D721Med (cell line): Measurements from ENCODE around the gene NFASC.

ENCODE experiments used
- DNase-seq: peaks from one replicate; pipeline ENCODE4 v3.0.0; 2011; ENCODE audit warnings: low spot score; ENCODE audit not compliant: insufficient read length
- FAIRE-seq: peaks from 2 replicates; lab custom pipeline; 2011; peaks lifted over from hg19 to GRCh38; lab: Jason Lieb, UNC
- TF ChIP-seq, protein P1 (sequence below): IDR thresholded peaks from 2 replicates; pipeline ENCODE4 v1.5.1; 2012; ENCODE audit warnings: mild to moderate bottlenecking, control low read depth; ENCODE audit not compliant: insufficient read depth; ENCODE audit errors: missing control alignments

Gene NFASC

DNA sequence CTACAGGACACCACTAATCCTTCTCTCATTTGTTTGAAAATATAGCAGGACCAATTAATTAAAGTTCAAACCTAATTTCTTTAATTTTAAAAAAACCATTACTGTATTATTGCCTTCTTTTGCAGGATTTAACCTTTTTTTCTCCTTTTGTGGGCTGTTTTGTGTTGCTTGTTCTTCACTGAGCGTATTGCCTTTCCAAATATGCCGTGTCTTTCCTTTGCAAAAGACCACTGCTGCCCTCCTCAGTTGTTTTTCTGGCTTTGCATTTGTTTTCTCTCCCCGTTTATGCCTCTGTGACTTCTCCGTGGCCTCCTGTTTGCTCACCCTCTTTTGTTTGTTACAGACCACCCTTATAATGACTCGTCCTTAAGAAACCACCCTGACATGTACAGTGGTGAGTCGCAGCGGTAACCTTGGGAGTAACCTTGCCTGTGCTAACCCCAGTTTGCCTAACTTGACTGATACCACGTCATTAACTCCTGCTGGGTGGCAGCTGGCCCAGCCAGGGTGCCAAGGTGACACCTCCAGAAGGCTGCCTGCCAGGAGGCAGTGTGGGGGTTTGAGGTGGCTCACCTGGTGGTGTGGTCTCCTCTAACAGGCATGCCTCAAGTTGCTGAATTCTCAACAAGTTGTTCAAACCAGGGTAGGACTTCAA is 91.2 kb downstream of the NFASC start:
- TF ChIP-seq, protein P1, sequence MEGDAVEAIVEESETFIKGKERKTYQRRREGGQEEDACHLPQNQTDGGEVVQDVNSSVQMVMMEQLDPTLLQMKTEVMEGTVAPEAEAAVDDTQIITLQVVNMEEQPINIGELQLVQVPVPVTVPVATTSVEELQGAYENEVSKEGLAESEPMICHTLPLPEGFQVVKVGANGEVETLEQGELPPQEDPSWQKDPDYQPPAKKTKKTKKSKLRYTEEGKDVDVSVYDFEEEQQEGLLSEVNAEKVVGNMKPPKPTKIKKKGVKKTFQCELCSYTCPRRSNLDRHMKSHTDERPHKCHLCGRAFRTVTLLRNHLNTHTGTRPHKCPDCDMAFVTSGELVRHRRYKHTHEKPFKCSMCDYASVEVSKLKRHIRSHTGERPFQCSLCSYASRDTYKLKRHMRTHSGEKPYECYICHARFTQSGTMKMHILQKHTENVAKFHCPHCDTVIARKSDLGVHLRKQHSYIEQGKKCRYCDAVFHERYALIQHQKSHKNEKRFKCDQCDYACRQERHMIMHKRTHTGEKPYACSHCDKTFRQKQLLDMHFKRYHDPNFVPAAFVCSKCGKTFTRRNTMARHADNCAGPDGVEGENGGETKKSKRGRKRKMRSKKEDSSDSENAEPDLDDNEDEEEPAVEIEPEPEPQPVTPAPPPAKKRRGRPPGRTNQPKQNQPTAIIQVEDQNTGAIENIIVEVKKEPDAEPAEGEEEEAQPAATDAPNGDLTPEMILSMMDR, result peak; percentile 32
- no peak for FAIRE-seq
- no peak for DNase-seq

DNA sequence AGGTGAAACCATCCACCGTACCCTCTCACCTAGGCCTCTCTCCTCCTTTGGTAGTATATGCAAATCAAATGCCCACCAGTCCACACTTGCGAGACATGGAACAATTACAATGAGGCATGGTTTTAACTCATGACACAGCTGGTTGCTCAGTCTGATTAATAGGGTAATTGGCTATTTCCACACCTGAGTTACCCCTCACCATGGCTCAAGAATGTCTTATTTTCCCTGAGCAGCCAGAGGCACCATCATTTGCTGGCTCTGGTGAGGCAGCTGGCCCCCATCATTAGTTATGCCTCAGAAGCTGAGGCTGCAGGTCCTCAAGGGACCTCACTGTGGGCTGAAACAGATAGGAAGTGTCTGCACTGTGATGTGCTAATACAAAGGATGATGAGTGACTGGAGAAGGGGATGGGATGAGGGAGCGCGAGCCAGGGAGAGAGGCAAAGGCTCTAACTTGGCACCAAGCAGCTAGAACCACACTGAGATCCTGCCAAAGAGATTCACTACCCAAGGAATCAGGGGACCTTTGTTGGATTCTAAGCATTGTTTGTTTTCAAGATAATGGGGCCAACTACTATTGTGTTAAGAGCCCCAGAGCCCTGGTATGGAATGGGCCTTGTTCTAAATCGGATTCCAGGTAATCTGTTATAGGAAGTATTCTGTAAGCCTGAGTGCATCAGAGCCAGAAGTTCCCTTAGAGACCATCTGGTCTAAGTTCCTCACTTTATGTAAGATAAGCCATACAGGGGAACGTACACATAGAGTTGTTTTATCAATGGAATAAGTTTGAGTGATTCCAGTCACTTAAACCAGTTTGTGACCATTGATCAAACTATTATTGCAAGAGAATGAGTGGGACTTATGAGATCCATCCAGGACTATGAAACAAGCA is 92.3 kb downstream of the NFASC start:
- TF ChIP-seq, protein P1, result no peak

DNA sequence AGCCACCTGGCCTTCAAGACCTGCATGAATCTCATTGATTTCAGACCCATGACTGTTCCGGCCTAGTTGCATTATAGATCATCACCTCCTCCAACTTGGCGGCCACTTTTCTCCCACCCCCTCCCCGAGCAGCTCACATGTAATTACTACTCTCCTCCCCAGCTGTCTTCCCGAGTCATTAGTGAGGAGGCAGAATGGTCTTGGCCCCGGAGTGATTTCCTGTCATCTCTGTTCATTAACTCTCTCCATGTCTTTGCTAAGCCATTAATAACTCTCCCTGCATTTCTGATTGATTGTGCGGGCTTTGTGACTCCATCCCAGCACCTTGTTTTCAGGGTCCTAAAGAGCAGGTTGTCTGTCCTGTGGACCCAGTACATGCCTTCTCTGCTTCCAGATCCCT is 96.8 kb downstream of the NFASC start:
- DNase-seq (no peak), FAIRE-seq (no peak)
- TF ChIP-seq, protein P1, result no peak

More for the DNA sequence above, 92.3 kb downstream of the NFASC start:
- DNase-seq (no peak), FAIRE-seq (no peak)

DNA sequence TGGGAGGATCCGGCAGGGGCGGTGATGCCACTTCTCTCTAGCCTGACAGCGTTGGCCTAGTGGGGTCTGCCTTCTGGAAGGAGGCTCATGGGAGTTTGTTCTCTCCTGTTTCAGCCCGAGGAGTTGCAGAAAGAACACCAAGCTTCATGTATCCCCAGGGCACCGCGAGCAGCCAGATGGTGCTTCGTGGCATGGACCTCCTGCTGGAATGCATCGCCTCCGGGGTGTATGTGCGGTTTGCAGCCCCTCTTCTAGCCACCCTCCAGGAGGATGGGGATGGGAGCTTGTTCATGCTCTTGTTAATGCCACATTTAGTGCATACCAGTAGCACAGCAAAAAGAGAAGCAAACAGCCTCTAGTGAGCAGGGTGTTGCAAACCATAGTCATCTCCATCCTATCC is 97.5 kb downstream of the NFASC start:
- DNase-seq (no peak), FAIRE-seq (no peak)
- TF ChIP-seq, protein P1, result no peak

DNA sequence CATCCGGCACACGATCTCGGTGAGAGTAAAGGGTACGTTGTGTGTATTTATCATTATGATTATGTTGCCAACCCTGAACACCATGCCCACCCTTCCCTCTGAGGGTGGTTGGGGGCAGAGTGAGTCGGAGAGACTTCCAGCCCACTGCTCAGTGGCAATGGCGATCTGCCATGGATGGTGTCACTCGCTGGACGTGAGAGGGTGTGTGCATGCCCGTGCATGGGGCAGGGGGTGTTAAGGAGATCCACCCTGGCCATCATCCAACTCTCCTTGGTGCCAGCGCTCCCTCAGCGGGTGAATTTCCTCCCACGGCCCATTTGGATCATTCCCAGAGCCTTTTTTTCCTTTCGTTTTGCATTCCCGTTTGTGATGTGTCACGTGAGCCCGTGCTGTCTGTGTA is 98.3 kb downstream of the NFASC start:
- DNase-seq, result no peak
- no peak for FAIRE-seq
- TF ChIP-seq, protein P1, result no peak

DNA sequence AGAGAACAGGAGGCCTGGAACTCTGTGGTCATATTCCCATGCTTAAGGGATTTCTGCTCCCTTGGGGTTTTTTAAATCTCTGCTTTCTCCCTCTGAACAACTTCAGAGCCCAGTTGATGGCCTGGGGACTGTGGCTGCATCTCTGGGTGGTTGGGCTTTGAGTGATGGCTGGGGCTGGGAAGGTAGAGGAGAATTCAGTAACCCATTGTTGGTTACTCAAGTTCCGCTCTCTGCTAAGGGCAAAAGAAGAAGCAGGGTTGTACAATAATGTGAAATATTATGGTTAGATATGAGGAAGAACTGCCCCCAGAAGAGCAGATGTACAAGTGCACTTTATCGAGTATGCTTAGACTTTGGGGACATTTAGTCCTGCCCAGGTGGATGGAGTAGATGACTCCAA is 100.3 kb downstream of the NFASC start:
- FAIRE-seq, result no peak
- no peak for DNase-seq
- TF ChIP-seq, protein P1, result no peak
